WI38 (cell line): ENCODE data around the gene DERA.

Source experiments
- H3K4me3 ChIP-seq: 2 replicates; pipeline ENCODE4 v1.5.1; 2011; ENCODE audit warnings: low read depth, mild to moderate bottlenecking, control low read depth, low read length
- TF ChIP-seq, protein P1 (sequence below): IDR thresholded peaks from 2 replicates; pipeline ENCODE4 v1.5.1; 2012; ENCODE audit warnings: low read depth, mild to moderate bottlenecking, control low read depth, low read length

Gene DERA

DNA sequence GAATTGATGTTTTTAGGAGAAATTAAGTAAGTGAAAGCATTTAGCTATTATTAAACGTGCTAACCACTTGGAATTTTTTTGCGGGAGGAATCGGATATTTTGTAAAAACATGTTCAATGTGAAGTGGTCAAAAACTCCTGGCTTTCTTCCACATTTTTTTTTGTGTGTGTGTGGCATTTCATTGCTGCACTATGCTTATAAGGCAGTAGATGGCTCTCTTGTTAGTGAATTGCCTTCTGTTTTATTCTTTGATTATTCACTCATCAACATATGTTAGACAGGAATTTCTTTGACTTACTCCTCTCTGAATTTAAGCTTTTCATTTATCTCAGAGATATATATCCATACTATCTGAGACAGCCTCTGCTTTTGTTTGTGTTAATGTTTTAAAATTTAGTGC, 71.3 kb downstream of the DERA start:
- TF ChIP-seq, protein P1, sequence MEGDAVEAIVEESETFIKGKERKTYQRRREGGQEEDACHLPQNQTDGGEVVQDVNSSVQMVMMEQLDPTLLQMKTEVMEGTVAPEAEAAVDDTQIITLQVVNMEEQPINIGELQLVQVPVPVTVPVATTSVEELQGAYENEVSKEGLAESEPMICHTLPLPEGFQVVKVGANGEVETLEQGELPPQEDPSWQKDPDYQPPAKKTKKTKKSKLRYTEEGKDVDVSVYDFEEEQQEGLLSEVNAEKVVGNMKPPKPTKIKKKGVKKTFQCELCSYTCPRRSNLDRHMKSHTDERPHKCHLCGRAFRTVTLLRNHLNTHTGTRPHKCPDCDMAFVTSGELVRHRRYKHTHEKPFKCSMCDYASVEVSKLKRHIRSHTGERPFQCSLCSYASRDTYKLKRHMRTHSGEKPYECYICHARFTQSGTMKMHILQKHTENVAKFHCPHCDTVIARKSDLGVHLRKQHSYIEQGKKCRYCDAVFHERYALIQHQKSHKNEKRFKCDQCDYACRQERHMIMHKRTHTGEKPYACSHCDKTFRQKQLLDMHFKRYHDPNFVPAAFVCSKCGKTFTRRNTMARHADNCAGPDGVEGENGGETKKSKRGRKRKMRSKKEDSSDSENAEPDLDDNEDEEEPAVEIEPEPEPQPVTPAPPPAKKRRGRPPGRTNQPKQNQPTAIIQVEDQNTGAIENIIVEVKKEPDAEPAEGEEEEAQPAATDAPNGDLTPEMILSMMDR: peak; percentile 39; the same call in 1 of the 2 replicates

DNA sequence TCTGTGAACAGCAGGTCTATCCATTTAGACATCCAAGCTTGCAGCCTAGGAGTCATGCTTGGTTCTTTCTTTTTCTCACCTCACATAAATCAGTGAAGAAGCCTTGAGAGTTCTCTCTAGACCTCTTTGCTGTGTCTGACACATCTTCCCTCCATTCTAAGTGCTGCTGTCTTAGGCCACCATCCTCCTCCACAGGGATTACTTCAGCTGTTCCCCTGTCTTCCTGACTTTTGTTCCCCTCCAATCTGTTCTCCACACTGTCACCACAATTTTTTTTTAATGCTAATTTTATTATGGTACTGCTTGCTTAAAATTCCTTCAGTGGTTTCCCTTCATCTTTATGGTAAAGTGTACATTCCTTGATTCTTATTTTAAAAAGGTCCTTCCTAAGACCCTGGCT, 71.8 kb downstream of the DERA start:
- no peak overlapping the region for H3K4me3 ChIP-seq
- TF ChIP-seq, protein P1: no peak

More for the DNA sequence above, 71.3 kb downstream of the DERA start:
- H3K4me3 ChIP-seq: no peak overlapping the region

- no peak overlapping the region for H3K4me3 ChIP-seq
- TF ChIP-seq, protein P1: no peak
Measured at GRCh38 chr12:15984097-15984800, 73.1 kb downstream of the DERA start.

GRCh38 chr12:15984963-15985362, 73.8 kb downstream of the DERA start:
- H3K4me3 ChIP-seq: no peak overlapping the region
- TF ChIP-seq, protein P1: no peak

GRCh38 chr12:15987696-15988095, 76.6 kb downstream of the DERA start:
- TF ChIP-seq, protein P1: no peak
- no peak overlapping the region for H3K4me3 ChIP-seq

DNA sequence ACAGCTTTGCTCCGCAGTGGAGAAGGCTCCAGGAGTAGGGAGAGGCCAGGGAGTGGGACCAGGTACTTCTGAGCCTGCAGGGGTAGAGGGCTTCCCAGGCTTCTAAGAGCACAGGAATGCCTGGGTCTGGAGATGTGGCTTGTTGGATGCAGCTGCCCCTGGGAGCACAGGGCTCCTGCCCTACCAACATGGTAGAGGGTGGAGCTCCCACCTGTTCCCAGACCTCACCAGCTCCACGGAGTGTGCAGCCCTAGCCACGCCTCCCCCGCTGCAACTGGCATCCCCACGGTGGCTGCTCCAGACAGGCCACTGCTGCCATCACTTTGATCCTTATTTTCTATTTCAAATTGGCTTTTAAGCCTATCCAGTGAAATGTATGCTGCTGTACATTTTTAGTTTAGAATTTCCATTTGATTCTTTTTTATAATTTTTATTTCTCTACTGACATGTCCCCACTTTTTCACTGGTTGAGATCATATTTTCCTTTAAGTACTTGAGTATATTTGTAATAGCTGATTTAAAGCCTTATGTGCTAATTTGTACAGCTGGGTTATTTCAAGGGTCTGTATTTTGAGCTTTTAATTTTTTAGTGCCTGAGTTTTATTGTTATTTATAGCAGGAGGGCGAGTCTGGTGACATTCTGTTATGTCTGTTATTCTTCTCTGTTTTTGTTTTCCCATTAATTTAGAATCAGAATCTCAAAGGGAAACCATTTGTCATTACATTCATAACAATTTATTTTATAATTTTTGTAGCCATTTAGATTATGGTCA, 78.0 kb downstream of the DERA start:
- TF ChIP-seq, protein P1: no peak
- no peak overlapping the region for H3K4me3 ChIP-seq

- TF ChIP-seq, protein P1: no peak
Measured at GRCh38 chr12:15995801-15996200, 84.7 kb downstream of the DERA start.

More at GRCh38 chr12:15995801-15996200, 84.7 kb downstream of the DERA start:
- H3K4me3 ChIP-seq: no peak overlapping the region
